ENCODE results near the gene SMU1. TPM values are rescaled to one million over a fixed set of nuclear protein-coding genes. Genes with fewer than 3 reads are reported as not detected.
A peak's percentile ranks its signal among the peaks of the same experiment; 100 is the strongest.

The SMU1 gene
- total RNA-seq, 2 donors from 2014 or later: 25.0 to 28.7 TPM

DNA sequence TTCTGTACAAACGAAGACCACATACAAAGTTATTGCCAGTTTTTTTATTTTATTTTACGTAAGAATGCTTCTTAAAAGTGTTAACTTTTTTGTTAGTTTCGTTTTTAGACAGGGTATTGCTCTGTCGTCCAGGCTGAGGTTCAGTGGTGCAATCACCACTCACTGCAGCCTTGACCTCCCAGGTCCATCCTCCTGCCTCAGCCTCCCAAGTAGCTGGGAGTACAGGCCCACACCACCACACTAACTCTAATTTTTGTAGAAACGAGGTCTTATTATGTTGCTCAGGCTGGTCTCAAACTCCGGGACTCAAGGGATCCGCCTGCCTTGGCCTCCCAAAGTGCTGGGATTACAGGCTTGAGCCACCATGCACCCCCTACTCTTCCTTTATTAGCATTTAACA lies 53.7 kb downstream of the SMU1 start:
- 96% methylated on average over 4 to 7 of the region's 7 CpGs for WGBS, 2 experiments (ENCODE audit: insufficient coverage in 1 of 2, insufficient read length in 1 of 2)
- Histone ChIP-seq H3K27ac (ENCODE audit: low read depth, low read length) (no peak overlapping the region), H3K9me3 (ENCODE audit: control insufficient read depth, low read length) (no peaks in the 10 kb centered on the region), H3K4me1 (ENCODE audit: control insufficient read depth, insufficient read depth, low read length) (peaks cover 9% of the 10 kb centered on the region), H3K27me3 (ENCODE audit: control insufficient read depth, insufficient read depth, low read length, poor library complexity, severe bottlenecking) (no peaks in the 10 kb centered on the region), H3K36me3 (ENCODE audit: control insufficient read depth, insufficient read depth, low read length) (peaks cover 31% of the 10 kb centered on the region), H3K4me3 (ENCODE audit: low read length) (peak overlapping the region; percentile 97), H3K9ac (ENCODE audit: extremely low read depth, low read length, poor library complexity, severe bottlenecking) (peak overlapping the region; percentile 11)
- Mint-ChIP-seq H3K4me1 (peaks cover 24% of the 10 kb centered on the region), H3K27me3 (ENCODE audit: insufficient read depth) (no peaks in the 10 kb centered on the region), H3K36me3 (ENCODE audit: low read depth) (peaks cover 37% of the 10 kb centered on the region), H3K9me3 (no peaks in the 10 kb centered on the region), H3K27ac (peak overlapping the region; percentile 10), H3K4me3 (peak overlapping the region; percentile 96)
- no peak for DNase-seq
- TF ChIP-seq, protein P1, sequence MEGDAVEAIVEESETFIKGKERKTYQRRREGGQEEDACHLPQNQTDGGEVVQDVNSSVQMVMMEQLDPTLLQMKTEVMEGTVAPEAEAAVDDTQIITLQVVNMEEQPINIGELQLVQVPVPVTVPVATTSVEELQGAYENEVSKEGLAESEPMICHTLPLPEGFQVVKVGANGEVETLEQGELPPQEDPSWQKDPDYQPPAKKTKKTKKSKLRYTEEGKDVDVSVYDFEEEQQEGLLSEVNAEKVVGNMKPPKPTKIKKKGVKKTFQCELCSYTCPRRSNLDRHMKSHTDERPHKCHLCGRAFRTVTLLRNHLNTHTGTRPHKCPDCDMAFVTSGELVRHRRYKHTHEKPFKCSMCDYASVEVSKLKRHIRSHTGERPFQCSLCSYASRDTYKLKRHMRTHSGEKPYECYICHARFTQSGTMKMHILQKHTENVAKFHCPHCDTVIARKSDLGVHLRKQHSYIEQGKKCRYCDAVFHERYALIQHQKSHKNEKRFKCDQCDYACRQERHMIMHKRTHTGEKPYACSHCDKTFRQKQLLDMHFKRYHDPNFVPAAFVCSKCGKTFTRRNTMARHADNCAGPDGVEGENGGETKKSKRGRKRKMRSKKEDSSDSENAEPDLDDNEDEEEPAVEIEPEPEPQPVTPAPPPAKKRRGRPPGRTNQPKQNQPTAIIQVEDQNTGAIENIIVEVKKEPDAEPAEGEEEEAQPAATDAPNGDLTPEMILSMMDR (conservative IDR thresholded peaks at IDR 0.05): no peak

DNA sequence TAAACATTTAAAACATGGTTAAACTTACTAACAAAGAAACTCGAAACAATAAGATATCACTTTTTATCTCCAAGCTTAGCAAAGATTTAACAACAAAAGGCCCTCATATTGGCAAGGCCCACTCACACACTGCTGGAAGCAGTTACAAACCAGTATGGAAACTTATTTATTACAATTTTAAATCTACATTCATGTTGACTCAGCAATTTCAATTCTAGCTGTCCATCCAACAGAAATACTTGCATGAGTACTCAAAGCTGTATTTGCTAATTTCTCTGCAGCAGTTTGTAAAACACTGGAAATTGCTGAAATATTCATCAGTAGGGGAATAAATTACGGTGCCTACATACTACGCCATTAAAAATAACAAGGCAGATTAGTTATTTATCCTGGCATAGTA lies 54.2 kb downstream of the SMU1 start:
- H3K27ac Mint-ChIP-seq: no peak overlapping the region
- H3K9ac ChIP-seq (ENCODE audit: extremely low read depth, low read length, poor library complexity, severe bottlenecking): no peak overlapping the region
- H3K4me1 Mint-ChIP-seq: peaks cover 24% of the 10 kb centered on the region
- peak overlapping the region; percentile 97 for H3K4me3 ChIP-seq (ENCODE audit: low read length)
- no peaks in the 10 kb centered on the region for H3K9me3 Mint-ChIP-seq
- H3K27ac ChIP-seq (ENCODE audit: low read depth, low read length): no peak overlapping the region
- H3K36me3 ChIP-seq (ENCODE audit: control insufficient read depth, insufficient read depth, low read length): peaks cover 27% of the 10 kb centered on the region
- no peak overlapping the region for H3K4me3 Mint-ChIP-seq
- 97 to 100% methylated on average over 2 to 3 of the region's 3 CpGs for WGBS, 2 experiments (ENCODE audit: insufficient coverage in 1 of 2, insufficient read length in 1 of 2)
- H3K36me3 Mint-ChIP-seq (ENCODE audit: low read depth): peaks cover 35% of the 10 kb centered on the region
- H3K4me1 ChIP-seq (ENCODE audit: control insufficient read depth, insufficient read depth, low read length): peaks cover 9% of the 10 kb centered on the region
- DNase-seq: no peak
- no peaks in the 10 kb centered on the region for H3K27me3 Mint-ChIP-seq (ENCODE audit: insufficient read depth)
- no peaks in the 10 kb centered on the region for H3K27me3 ChIP-seq (ENCODE audit: control insufficient read depth, insufficient read depth, low read length, poor library complexity, severe bottlenecking)
- TF ChIP-seq, protein P1 (conservative IDR thresholded peaks at IDR 0.05): no peak
- H3K9me3 ChIP-seq (ENCODE audit: control insufficient read depth, low read length): no peaks in the 10 kb centered on the region

DNA sequence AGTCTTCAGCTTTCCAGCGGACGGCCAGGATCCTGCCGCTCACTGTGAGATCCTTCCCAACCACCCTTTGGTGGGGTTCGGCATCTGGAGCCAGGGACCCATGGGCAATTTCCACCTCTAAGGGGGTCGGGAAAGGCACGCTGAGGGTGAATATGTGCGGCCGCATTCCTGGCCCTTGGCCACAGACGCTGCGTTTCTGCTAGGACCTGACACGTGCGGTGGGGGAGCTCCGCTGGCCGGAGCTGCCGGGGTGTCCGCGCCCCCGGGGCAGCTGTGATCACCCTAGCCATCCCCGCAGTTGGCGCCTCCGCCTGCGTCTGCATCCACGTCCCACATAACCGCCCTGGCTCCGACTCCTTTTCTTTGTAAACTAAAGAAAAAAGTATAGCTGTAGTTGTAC lies 56.7 kb downstream of the SMU1 start:
- Histone ChIP-seq H3K27me3 (ENCODE audit: control insufficient read depth, insufficient read depth, low read length, poor library complexity, severe bottlenecking) (no peaks in the 10 kb centered on the region), H3K36me3 (ENCODE audit: control insufficient read depth, insufficient read depth, low read length) (peaks cover 16% of the 10 kb centered on the region), H3K9ac (ENCODE audit: extremely low read depth, low read length, poor library complexity, severe bottlenecking) (no peak overlapping the region), H3K9me3 (ENCODE audit: control insufficient read depth, low read length) (no peaks in the 10 kb centered on the region), H3K4me3 (ENCODE audit: low read length) (no peak overlapping the region), H3K27ac (ENCODE audit: low read depth, low read length) (no peak overlapping the region), H3K4me1 (ENCODE audit: control insufficient read depth, insufficient read depth, low read length) (peaks cover 5% of the 10 kb centered on the region)
- H3K4me3 Mint-ChIP-seq: no peak overlapping the region
- DNase-seq: no peak
- no peak overlapping the region for H3K27ac Mint-ChIP-seq
- no peaks in the 10 kb centered on the region for H3K9me3 Mint-ChIP-seq
- peaks cover 24% of the 10 kb centered on the region for H3K36me3 Mint-ChIP-seq (ENCODE audit: low read depth)
- 96 to 97% methylated on average over 17 to 25 of the region's 25 CpGs for WGBS, 2 experiments (ENCODE audit: insufficient coverage in 1 of 2, insufficient read length in 1 of 2)
- peaks cover 14% of the 10 kb centered on the region for H3K4me1 Mint-ChIP-seq
- no peaks in the 10 kb centered on the region for H3K27me3 Mint-ChIP-seq (ENCODE audit: insufficient read depth)
- TF ChIP-seq, protein P1 (conservative IDR thresholded peaks at IDR 0.05): no peak
